GM12874 (cell line): ENCODE measurements around the gene KMO.

Source experiments
- CTCF ChIP-seq: IDR thresholded peaks from 2 replicates; pipeline ENCODE4 v1.5.1; 2011; ENCODE audit warnings: low read depth, mild to moderate bottlenecking, control low read depth, low read length, moderate library complexity; ENCODE audit not compliant: insufficient read depth

Gene KMO

GRCh38 chr1:241630899-241631298, 98.7 kb downstream of the KMO start:
- no peak for TF ChIP-seq CTCF

GRCh38 chr1:241631674-241632073, 99.5 kb downstream of the KMO start:
- no peak for TF ChIP-seq CTCF

GRCh38 chr1:241632987-241633386, 100.8 kb downstream of the KMO start:
- no peak for TF ChIP-seq CTCF

- TF ChIP-seq CTCF: no peak
These were observed 103.5 kb downstream of the KMO start for GRCh38 chr1:241635556-241636152.

GRCh38 chr1:241636291-241636690, 104.1 kb downstream of the KMO start:
- no peak for TF ChIP-seq CTCF

- no peak for TF ChIP-seq CTCF
These were observed 104.9 kb downstream of the KMO start for GRCh38 chr1:241637046-241637590.

- no peak for TF ChIP-seq CTCF
These were observed 105.4 kb downstream of the KMO start for GRCh38 chr1:241637604-241638003.
